ENCODE measurements around the gene PATE4. TPM values are rescaled to one million over a fixed set of nuclear protein-coding genes. Genes with fewer than 3 reads are reported as not detected.
"Not testable (repeated sequence)": the region's sequence is repeated elsewhere in the genome, so short reads cannot be mapped to it uniquely, and the experiment has no call there.

PATE4 gene
- total RNA-seq (2014; rRNA removed; shearing (Covaris generic); ENCODE audit: low replicate concordance) = not detected in 2 replicates

DNA sequence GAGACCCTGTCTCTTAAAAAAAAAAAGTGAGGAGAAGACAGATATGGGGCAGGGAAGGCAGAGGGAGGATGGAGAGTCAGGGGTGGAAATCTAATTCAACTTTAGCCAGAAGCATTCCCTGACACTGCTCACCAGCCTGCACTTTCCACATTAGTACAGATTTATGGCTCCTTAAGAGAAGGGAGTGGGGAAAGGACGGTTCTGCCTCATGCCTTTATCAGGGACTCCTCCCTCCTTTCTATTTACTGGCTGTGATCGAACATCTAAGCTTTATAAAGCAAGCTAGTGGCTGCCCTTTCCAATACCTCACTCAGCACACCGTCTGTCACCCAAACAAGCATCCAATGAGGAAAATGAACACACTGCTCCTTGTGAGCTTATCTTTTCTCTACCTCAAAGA is at the start of gene PATE4:
PATE4 (plus strand) TSS at position 301 of the 400 bp plus-strand sequence; CDS start at position 345, 44 bp downstream.
- in situ Hi-C loops (cut with HindIII; ENCODE audit: low pct_unique_long_range_greater_than_20kb, low sequenced_read_pairs) = no loop called here
- DNase-seq (ENCODE audit: low read depth) = no peak

DNA sequence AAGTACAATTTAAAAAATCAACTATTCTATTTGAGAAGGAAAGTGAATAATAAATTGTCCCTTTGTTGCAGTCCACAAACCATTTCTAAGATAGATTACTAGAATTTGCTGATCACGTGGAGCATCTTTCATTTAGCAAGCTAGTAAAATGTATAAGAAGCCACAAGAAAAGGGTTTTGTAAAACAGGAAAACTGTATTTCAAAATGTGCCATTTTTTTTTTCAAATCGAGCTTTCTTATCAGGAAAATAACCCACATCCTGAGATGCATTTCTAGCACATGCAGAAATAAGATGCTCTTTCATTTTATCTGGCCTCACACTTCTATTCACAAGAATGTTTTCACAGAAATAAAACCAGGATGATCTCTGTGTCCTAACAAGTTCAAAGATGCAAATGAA is 48.4 kb upstream of the PATE4 start:
- no peak for DNase-seq (ENCODE audit: low read depth)
- in situ Hi-C loops (cut with HindIII; ENCODE audit: low pct_unique_long_range_greater_than_20kb, low sequenced_read_pairs) = no loop called here

- no peak for DNase-seq (ENCODE audit: low read depth)
- in situ Hi-C loops (cut with HindIII; ENCODE audit: low pct_unique_long_range_greater_than_20kb, low sequenced_read_pairs) = no loop called here
These were observed 45.3 kb upstream of the PATE4 start, which contains the start of gene PATE3 for GRCh38 chr11:125787827-125788226. TSS of gene PATE3 (plus strand) at chr11:125788127. CDS start at chr11:125788152, 25 bp downstream.

GRCh38 chr11:125790825-125791224 is 42.3 kb upstream of the PATE4 start:
- in situ Hi-C loops (cut with HindIII; ENCODE audit: low pct_unique_long_range_greater_than_20kb, low sequenced_read_pairs) = no loop called here

DNA sequence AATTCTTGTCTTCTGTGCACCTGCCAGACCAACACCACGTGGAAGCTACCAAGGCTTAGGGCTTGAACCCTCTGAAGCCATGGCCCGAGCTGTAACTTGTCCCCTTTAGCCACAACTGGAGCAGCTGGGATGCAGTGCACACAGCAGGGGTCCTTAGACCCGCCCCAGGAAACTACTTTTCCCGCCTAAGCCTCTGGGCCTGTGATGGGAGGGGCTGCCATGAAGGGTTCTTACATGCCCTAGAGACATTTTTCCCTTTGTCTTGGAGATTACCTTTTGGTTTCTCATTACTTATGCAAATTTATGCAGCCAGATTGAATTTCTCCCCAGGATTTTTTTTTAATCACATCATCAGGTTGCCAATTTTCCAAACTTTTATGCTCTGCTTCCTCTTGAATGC is 35.5 kb upstream of the PATE4 start:
- no peak for DNase-seq (ENCODE audit: low read depth)
- in situ Hi-C loops (cut with HindIII; ENCODE audit: low pct_unique_long_range_greater_than_20kb, low sequenced_read_pairs) = no loop called here

More at GRCh38 chr11:125790825-125791224, 42.3 kb upstream of the PATE4 start:
- no peak for DNase-seq (ENCODE audit: low read depth)

GRCh38 chr11:125799808-125800207 is 33.3 kb upstream of the PATE4 start:
- in situ Hi-C loops (cut with HindIII; ENCODE audit: low pct_unique_long_range_greater_than_20kb, low sequenced_read_pairs) = no loop called here
- DNase-seq (ENCODE audit: low read depth) = no peak

GRCh38 chr11:125802387-125802786 is 30.7 kb upstream of the PATE4 start:
- in situ Hi-C loops (cut with HindIII; ENCODE audit: low pct_unique_long_range_greater_than_20kb, low sequenced_read_pairs) = no loop called here

GRCh38 chr11:125807909-125808308 is 25.2 kb upstream of the PATE4 start:
- in situ Hi-C loops (cut with HindIII; ENCODE audit: low pct_unique_long_range_greater_than_20kb, low sequenced_read_pairs) = no loop called here
- no peak for DNase-seq (ENCODE audit: low read depth)

More at GRCh38 chr11:125802387-125802786, 30.7 kb upstream of the PATE4 start:
- no peak for DNase-seq (ENCODE audit: low read depth)

DNA sequence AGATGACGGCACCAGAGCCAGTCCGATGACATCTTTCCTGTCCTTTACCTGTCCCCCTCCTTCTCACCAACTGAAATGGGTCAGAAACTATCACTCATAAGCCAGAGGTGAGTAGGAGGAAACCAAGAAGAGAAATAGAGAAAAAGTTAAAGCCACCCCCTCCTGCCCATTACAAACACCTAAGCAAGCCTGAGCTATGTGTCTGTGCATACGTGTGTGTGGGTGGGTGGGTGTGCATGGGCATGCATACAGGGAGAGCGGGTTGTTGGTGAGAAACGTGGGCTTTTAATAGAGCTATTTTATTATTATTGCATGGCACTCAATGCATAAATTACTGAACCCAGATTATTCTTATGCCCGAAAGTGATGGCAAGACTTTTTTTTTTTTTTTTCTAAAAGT is 2.6 kb downstream of the PATE4 start:
- in situ Hi-C loops (cut with HindIII; ENCODE audit: low pct_unique_long_range_greater_than_20kb, low sequenced_read_pairs) = no loop called here

DNA sequence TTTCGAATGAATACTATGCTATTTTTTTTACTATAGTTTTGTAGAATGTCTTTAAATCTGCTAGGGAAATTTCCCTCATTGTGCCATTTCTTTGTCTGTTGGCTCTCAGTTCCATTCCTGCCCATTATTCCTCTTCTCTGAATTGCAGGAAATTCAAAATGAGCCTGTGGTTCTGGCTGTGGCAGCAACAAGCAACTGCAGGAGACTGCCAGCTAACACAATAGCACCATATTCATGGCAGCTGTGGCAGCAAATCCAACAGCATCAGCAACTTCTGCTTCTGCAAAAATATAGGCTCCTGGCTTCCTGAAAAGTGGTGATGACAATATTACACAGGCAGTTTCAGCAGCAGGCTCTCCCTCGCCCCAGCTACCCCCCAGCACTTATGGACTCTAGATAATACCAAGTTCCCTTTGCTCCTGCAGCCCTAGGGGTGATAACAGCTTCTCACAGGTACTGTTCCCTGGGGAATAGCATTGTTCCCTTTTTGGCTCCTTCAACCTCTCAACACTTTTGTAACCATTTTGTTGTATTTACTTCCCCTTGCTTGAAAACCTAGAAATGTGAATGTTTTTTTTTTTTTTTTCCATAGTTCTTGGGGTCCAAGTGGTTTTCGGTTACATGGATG is 9.3 kb downstream of the PATE4 start:
- in situ Hi-C loops (cut with HindIII; ENCODE audit: low pct_unique_long_range_greater_than_20kb, low sequenced_read_pairs) = no loop called here
- DNase-seq (ENCODE audit: low read depth) = no peak

More for the DNA sequence above, 2.6 kb downstream of the PATE4 start:
- DNase-seq (ENCODE audit: low read depth) = no peak

- no peak for DNase-seq (ENCODE audit: low read depth)
- in situ Hi-C loops (cut with HindIII; ENCODE audit: low pct_unique_long_range_greater_than_20kb, low sequenced_read_pairs) = no loop called here
These were observed 13.1 kb downstream of the PATE4 start for GRCh38 chr11:125846188-125846587.

- DNase-seq (ENCODE audit: low read depth); in situ Hi-C loops (cut with HindIII; ENCODE audit: low pct_unique_long_range_greater_than_20kb, low sequenced_read_pairs): not testable (repeated sequence)
These were observed 24.6 kb downstream of the PATE4 start for GRCh38 chr11:125857670-125858069.

DNA sequence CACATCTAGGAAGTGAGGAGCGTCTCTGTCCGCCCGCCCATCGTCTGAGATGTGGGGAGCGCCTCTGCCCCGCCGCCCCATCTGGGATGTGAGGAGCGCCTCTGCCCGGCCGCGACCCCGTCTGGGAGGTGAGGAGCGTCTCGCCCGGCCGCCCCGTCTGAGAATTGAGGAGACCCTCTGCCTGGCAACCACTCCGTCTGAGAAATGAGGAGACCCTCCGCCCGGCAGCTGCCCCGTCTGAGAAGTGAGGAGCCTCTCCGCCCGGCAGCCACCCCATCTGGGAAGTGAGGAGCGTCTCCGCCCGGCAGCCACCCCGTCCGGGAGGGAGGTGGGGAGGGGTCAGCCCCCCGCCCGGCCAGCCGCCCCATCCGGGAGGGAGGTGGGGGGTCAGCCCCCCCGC is 29.7 kb downstream of the PATE4 start:
- in situ Hi-C loops (cut with HindIII; ENCODE audit: low pct_unique_long_range_greater_than_20kb, low sequenced_read_pairs); DNase-seq (ENCODE audit: low read depth): not testable (repeated sequence)

DNA sequence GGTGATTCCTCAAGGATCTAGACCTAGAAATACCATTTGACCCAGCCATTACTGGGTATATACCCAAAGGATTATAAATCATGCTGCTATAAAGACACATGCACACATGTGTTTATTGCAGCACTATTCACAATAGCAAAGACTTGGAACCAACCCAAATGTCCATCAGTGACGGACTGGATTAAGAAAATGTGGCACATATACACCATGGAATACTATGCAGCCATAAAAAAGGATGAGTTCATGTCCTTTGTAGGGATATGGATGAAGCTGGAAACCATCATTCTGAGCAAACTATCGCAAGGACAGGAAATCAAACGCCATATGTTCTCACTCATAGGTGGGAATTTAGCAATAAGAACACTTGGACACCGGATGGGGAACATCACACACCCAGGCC is 32.2 kb downstream of the PATE4 start:
- DNase-seq (ENCODE audit: low read depth); in situ Hi-C loops (cut with HindIII; ENCODE audit: low pct_unique_long_range_greater_than_20kb, low sequenced_read_pairs): not testable (repeated sequence)

DNA sequence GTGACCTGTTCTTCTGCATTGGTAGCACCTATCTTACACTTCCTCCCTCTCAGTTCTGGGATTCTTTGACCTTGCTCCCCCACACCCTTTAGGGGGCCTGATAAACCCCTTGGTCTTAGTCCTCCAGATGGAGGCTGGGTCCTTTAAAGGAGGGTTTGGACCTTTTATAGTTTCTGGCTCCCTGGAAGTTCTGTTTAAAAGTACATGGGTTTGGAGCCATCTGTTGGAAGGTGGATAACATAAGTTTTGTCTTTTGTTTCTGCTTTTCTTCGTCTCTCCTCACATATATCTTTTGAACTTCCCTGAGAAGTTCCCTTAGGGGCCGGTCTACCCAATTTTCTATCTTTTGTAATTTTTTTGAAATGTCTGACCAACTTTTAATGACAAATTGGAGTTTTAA is 36.4 kb downstream of the PATE4 start:
- in situ Hi-C loops (cut with HindIII; ENCODE audit: low pct_unique_long_range_greater_than_20kb, low sequenced_read_pairs) = no loop called here
- DNase-seq (ENCODE audit: low read depth) = no peak

- in situ Hi-C loops (cut with HindIII; ENCODE audit: low pct_unique_long_range_greater_than_20kb, low sequenced_read_pairs) = no loop called here
- no peak for DNase-seq (ENCODE audit: low read depth)
These were observed 38.4 kb downstream of the PATE4 start for GRCh38 chr11:125871391-125872137.

DNA sequence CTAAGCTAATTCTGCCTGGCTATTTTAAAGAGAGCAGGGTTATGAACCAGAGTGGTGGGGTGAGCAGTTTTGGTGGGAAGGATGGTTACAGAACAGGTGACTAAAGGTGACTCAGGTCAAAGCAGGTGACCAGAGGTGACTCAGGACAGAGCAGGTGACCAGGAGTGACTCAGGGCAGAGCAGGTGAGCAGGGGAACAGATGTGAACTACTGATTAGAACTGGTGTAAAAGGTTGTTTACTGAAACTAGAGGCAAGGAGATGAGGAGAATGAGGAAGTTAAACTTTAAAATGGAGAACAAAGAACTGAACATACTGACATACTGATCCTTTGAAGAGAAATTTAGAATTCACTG is 39.0 kb downstream of the PATE4 start:
- in situ Hi-C loops (cut with HindIII; ENCODE audit: low pct_unique_long_range_greater_than_20kb, low sequenced_read_pairs) = no loop called here
- DNase-seq (ENCODE audit: low read depth) = no peak

DNA sequence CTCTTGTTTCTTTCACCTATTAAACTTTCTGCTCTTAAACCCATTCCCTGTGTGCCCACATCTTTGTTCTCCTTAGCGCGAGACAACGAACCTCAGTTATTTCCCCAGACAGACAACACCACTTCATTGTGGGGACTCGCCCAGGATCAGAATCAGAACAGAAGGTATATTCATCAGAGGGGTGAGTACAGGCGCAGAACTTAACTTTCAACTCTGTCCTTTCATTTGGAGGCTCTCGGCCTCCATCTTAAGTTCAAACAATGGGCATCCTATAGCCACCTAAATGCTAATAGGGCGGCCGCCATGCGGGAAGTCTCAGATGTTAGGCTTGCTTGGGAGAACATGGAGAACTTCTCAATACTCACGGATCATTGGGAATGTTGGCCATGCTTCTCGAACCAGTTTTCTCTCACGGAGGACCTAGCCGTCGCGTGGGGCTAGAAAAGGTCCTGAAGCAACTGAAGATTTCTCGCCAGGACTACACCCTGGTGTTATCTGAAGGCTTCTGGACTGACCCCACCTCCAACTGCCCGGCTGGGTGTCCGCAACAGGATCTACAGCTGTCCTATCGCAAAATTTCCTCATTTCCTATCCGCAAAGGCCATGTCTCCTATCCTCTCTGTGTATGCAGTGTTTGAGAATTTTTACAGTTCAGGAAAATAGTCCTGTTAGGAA is 40.9 kb downstream of the PATE4 start:
- in situ Hi-C loops (cut with HindIII; ENCODE audit: low pct_unique_long_range_greater_than_20kb, low sequenced_read_pairs) = no loop called here

GRCh38 chr11:125874556-125875124 is 41.5 kb downstream of the PATE4 start:
- DNase-seq (ENCODE audit: low read depth) = no peak
- in situ Hi-C loops (cut with HindIII; ENCODE audit: low pct_unique_long_range_greater_than_20kb, low sequenced_read_pairs) = no loop called here

More for the DNA sequence above, 40.9 kb downstream of the PATE4 start:
- DNase-seq (ENCODE audit: low read depth) = no peak

Data from Caki2 (cell line).